Dedifferentiated amniotic fluid mesenchymal stem cell (primary cell): ENCODE results near the gene SPG21.
"Not testable (repeated sequence)": the region's sequence is repeated elsewhere in the genome, so short reads cannot be mapped to it uniquely, and the experiment has no call there.

Experiments
- DNase-seq: peaks from one replicate; pipeline ENCODE4 v3.0.0-alpha.2; 2016; ENCODE audit errors: extremely low spot score

The SPG21 gene, protein sequence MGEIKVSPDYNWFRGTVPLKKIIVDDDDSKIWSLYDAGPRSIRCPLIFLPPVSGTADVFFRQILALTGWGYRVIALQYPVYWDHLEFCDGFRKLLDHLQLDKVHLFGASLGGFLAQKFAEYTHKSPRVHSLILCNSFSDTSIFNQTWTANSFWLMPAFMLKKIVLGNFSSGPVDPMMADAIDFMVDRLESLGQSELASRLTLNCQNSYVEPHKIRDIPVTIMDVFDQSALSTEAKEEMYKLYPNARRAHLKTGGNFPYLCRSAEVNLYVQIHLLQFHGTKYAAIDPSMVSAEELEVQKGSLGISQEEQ

DNA sequence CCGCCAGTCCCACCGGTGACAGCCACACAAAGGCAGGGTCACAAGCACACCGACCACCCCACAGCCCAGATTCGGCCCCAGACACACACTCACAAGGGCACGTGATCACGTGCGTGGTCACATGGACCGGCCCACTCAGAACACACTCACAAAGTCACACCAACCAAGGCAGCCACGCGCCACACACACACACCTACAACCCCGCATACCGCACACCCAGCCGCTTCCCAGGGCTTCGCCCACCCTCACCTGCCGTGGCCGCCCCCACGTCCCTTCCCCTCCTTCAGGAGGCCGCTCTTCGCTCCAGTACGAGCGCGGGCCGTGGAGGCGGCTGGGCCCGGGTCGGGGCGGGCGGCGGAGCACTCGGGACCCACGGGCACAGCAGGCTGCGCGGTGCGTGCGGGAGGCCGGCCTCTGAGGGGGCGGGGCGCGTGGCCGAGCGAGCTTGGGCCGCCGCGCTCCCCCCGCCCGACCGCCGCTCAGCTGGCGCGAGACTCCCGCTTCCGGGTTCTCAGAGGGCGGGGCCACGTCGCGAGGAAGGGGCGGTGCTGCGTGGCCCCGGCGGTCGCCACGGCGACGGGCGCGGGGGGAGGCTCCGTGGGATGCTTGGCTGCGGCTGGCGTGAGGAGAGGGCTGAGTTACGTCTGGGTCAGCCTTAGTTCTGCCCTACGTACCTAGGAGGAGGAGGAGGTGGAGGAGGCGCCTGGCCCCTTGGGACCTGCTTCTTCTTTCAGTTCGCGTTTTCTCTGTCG, at the start of gene SPG21:
Gene SPG21, minus strand, starts transcription at position 499 of the 752 bp plus-strand sequence. CDS start 6,345 bp downstream, outside the sequence.
- DNase-seq = peak; percentile 81

DNA sequence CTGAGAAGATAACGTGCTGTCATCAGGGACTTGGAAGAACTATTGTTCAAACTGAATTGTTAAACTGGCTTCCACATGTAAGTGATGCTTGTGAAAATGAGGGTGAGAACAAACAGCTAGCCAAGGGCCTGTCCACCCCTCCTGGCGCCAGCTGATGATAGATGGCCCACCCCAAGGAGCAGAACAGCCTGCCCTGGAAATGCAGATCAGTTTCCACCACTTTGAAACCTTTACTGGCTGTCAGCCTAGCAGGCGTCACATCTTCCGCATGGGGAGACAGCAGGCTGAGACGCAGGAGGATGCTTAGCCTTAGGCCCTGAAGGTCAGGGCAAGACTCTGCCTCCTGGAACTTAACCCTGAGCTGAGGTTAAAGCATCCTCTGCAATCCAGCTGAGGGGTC, 49.1 kb upstream of the SPG21 start:
- no peak for DNase-seq

DNA sequence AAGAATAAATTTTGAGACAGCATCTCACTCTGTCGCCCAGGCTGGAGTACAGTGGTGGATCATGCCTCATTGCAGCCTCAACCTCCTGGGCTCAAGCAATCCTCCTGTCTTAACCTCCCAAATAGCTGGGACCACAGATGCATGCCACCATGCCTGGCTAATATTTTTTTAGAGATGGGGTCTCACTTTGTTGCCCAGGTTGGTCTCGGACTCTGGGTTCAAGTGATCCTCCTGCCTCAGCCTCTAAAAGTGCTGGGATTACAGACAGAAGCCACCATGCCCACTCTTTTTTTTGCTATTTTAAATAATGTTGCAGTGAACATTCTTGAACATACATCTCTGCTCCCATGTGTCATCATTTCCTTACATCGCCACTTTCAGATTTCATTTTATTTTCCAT, 48.7 kb upstream of the SPG21 start:
- DNase-seq = no peak

DNA sequence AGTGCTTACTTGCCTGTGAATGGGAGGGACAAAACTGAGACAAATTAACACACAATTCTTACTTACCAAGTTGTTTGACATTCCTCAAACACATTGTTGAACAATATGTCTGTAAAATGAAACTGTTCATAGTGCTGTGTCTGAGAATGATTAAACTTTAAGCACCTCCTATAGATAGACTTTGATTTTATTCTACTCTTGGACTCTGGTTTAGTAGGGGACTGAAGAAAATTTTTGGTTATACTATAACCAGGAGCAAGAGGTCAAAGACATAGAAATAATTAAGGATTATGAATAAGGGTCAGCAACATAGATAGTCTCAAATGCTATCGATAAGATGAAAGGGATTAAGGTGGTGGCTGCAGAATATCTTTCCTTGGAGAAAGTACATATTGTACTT, 47.6 kb upstream of the SPG21 start:
- DNase-seq = no peak

DNA sequence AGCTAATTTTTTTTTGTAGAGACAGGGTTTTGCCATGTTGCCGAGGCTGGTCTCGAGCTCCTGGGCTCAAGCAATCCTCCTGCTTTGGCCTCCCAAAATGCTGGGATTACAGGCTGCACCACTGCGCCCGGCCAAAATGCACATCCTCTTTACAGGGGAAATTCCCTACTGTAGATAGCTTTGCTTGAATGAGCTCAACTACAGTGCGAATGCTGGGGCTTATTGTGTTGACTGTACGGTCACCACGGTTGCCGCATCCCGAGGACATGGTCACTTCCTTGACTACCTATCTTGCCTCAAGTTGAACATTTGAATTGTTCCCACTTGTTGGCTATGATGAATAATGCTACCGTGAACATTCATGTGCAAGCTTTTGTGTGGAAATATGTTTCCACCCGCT, 45.0 kb upstream of the SPG21 start:
- DNase-seq = no peak

DNA sequence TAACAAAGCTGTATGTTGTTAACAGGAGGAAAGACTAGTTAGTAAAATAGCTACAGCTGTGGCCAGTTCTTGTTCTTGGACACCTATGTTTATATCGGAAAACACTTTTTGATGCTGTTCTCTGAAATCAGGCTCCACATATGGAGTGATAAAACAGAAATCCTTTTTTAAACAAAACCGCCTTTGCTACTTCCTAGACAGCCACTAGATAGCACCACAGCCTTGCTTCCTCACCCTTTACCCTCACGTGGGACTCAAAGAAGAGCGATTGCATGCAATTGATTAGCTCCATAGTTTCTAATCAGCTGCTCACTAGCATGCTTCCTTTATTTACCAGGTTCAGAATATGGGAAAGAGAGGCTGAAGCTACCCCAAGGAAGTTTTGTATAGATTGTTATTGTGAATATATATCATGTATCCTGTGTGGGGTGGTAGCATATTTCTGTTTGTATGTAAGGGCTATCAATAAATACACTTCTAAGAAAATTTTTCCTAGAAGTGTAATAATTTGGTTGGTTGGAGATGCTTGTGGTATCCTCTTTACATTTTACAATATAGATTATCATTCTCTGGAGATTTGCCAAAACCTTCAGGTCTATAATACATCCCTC, 44.0 kb upstream of the SPG21 start:
- peak; percentile 47 for DNase-seq

DNA sequence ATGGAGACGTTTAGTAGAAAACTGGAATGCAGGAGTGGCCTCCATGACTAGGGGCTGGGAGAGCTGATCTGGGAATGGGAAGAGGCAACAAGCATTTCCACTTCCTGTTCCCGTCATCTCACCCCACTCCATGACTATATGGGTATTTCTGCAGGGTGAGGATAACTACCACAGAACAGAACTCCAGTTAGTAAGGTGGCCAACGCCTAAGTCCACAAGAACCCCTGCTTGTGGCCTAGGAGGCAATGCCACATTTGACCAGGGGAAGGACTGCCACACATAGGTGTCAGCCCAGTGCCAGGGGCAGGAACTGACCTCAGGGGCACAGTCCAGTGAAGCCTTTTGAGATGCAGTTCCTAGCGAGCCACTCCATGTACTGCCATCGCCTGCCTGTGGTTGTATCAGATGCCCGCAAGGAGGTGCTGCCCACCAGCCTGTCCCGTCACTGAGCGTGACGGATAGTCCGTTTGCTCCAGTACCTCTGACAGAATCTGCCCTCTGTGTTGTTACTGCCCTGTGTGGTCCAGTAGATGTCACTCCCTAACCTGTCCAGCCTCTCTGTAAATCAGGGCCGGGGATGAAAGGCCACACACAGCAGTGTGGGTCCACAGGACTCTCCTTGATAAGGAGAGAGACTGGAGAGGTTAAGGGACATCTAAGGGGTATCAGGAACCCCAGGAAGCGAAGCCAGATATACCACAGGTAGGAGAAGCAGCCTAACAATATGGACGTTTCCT, 43.3 kb upstream of the SPG21 start:
- DNase-seq = peak; percentile 32

DNA sequence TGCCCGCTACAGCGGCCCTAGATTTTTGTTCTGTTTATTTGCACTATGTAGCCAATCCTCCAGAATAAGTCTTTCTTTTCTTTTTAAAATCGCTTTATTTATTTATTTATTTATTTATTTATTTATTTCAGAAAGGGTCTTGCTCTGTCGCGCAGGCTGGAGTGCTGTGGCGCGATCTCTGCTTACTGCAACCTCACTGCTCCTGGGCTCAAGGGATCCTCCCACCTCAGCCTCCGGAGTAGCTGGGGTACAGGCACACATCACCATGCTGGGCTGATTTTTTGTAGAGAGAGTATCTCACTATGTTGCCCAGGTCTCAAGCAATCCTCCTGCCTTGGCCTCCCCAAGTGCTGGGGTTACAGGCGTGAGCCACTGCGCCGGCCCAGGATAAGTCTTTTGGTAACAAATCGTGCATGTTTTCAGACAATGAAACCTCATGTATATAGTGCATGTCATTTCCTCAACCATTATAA, 40.1 kb upstream of the SPG21 start:
- DNase-seq = no peak

DNA sequence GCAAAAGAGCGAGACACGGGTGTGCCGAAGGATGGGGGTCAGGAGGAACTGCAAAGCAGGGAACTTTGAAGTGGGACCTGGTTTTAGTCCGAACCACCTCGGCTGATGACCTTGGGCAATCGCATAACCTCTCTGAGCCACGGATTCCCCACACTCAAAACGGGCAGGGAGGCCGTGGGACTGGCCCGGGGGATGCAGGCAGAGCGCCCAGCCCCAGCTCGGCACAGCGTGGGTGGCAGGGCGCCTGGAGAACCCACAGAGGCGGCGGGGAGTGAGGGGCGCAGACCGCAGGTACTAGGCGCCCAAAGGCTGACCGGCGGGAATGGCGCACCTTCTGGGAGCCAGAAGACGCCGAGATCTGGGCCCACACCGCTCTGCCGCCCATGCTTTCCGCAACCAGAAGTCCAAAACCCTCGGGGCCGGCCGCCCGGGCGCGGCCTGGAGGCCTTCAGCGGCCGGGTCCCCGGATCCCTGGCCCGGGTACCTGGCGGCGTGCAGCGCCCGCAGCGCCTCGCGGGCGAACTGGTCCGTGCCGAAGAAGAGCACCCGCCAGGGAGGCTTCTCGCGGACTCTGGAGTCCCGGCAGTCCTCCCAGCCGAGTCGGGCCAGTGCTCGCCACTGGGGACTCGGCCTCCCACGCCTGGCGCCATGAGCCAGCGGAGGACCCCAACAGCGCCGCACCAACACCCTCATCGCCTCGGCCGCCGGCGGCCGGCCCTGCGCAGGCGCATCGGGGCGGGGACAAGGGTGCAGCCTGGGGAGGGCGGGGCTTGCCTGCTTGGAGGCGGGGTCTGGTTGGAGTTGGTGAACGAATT, 39.4 kb upstream of the SPG21 start, which contains the start of gene MTFMT:
Gene MTFMT, minus strand, starts transcription at position 719 of the 815 bp plus-strand sequence. Its CDS starts 26 bp downstream, at position 693.
- DNase-seq = peak; percentile 62

DNA sequence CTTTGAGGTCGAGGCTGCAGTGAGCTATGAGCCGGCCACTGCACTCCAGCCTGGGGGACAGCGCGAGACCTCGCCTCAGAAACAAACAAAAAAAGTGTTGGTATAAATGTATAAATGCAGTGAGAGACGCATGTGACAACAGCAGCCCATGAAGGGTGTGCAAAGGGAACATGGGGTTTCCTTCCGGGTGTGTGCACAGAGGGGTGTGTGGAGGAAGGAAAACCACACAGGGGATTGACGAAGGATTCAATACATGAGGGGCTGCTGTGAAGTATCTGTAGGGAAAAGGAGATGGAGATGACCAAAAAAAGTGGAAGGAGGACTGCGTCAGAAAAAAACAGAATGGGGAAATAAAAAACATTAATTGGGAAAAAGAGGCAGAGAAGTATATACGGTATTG, 38.6 kb upstream of the SPG21 start:
- no peak for DNase-seq

DNA sequence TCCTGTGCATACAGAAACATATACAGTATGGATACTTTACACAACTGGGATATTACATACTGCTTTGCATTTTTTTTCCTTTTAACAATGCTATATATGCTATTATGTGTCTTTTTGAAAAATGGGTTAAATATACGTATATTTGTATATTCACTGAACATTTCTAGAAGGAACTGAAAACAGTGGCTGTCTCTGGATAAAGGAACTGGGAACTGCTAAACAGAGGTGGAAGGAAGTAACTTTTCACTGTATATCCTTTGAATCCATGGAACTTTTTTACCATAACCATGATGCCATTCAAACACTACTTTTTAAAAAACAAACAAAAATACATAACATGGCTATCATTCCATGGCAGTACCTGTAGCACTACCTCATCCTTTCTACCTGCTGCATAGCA, 37.9 kb upstream of the SPG21 start:
- DNase-seq = no peak

DNA sequence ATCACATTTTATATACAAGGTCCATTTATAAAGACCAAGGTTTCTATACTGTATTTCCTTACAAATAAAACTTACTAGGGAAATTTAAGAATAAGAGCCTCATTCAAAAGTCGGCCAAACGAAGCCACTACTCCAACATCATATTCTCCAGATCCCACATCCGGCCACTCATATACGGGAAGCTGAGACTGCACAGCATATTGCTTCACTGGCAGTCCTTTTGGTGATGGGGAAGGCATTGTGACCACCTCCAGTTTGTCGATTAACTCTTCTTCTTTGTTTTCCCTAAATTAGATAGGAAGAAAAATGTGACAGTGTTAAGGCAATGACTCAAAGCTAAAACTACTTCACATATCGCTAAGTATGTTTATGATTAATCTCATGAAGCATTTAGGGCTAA, 37.0 kb upstream of the SPG21 start:
- no peak for DNase-seq

DNA sequence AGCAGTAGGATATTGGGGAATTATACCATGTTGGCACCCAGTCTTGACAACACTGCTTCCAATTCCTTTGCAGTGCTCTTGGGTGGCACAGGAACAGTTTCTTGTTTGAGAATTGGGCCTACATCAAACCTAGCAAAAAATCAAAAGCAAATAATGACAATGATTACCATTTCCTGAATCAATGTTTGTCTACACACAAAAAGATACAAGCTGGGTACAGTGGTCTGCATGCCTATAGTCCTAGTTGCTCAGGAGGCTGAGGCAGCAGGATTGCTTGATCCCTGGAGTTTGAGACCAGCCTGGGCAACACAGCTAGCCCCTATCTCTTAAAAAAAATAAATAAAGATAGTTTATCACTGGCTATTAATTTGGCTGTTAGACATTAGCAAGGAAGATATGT, 31.8 kb upstream of the SPG21 start:
- no peak for DNase-seq

DNA sequence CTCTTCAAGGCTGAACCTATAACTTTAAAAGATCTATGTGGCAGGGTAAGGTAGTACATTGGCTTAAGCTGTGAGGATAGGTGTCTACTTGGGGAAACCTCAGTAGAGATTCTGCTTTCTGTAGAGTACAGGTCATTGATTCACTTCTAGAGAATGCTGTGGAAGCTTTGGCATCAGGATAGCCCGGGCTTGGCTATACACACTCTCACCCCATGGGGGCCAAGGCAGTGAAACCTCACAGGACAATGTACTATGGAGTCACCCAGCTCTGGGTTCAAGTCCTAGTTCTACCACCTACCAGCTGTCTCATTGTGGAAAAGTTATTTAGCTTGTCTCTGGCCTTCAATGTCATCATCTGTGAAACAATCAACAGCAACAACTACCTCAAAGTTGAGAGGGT, 30.7 kb upstream of the SPG21 start:
- DNase-seq = no peak

DNA sequence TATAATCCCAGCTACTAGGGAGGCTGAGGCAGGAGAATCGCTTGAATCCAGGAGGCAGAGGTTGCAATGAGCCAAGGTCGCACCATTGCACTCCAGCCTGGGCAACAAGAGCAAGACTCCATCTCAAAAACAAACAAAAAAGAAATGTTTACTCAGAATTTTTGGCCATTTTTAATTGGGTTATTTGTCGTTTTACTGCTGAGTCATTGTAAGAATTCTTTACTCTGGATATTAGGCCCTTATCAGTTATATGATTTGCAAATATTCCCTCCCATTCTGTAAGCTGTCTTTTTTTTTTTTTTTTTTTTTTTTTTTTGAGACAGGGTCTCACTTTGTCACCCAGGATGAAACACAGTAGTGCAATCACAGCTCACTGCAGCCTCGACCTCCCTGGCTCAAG, 21.5 kb upstream of the SPG21 start:
- DNase-seq = not testable (repeated sequence)

DNA sequence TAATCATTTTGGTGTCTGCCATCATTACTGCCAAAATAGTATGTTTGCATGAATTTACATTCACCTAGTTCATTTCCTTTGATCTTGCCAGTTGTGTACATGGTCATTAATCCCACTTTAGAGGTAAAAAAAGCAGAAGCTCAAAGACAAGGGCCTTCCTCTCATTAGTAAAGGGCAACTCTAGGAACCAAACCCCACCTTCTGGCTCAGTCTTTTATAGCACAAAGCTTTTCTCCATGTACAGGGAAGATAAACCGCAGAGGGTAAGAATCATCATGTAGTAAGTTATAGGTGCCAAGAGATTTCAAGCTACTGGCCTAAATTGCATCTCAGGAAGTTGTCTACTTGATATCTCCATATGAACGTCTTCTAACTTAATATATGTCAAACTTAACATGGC, 19.3 kb upstream of the SPG21 start:
- DNase-seq = no peak

DNA sequence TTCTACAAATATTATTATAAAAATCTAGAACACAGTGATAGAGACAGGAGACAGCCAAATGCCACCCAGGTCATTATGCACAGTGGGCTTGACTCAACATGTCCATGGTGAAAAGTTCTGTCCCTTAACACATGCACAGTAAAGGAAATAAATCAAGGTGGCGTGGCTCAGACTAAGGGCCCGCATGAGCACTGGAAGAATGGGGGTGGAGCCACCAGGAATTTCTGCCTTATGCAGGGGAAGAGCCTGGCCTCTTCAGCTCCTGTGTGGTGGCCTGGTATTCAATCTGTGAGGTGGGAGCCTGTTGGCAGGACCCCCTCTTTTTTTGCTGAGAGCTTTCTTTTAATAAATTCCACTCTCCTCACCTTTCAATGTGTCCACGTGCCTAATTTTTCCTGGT, 17.2 kb upstream of the SPG21 start:
- DNase-seq = no peak

DNA sequence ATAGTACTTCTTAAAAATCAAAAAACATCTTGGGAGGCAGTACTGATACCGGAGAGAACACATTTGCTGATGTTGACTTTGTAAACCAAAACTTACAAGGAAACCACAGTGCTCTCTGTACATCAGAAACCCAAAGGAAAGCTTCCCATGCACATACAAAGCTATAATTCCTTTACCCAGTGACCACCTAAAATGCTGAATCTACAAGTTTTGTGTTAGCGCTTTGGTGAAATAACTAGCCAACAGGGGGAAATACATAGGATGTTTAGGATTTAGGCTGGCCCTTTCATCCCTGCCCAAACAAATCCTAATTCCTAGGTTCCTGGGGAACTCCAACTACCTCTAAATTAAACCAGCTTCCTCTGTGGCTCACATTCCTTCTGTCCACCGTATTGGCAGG, 15.3 kb upstream of the SPG21 start:
- no peak for DNase-seq

DNA sequence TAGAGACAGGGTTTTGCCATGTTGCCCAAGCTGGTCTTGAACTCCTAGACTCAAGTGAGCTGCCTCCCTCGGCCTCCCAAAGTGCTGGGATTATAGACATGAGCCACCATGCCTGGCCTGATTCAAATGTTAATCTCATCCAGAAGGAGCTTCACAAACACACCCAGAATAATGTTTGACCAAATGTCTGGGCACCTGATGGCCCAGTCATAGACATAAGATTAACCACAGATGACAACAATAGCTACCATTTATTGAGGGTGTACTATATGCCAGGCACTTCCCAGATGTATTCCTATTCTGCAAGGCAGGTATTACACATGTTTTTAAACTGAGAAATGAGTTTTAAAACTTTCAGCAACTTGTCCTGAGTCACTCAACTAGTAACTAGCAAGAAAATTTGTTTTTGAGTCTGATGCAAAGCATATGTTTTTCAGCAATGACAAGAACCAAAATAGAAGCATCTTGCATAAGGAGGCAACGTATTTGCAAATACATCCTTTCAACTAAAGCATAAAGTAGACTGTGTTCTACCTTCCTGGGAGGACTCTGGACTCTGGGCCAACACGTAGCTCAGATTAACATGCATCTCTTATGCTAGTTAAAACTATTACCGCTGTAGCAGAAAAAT, 8.1 kb upstream of the SPG21 start:
- DNase-seq = no peak

DNA sequence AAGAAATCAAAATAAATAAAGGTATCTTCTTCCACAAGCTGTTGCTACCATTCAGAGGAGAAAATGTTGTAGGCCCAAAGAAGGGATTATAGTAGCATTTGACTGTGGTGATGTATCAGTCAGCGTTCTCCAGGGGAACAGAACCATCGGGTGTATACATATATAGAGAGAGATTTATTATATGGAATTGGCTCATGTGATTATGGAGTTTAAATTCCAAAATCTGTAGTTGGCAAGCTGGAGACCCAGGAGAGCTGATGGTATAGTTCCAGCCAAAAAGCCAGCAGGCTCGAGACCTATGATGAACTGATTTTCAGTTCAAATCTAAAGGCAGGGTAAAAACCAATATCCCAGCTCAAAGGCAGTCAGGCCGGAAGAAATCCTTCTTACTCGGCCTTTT, 7.4 kb upstream of the SPG21 start:
- DNase-seq = no peak

DNA sequence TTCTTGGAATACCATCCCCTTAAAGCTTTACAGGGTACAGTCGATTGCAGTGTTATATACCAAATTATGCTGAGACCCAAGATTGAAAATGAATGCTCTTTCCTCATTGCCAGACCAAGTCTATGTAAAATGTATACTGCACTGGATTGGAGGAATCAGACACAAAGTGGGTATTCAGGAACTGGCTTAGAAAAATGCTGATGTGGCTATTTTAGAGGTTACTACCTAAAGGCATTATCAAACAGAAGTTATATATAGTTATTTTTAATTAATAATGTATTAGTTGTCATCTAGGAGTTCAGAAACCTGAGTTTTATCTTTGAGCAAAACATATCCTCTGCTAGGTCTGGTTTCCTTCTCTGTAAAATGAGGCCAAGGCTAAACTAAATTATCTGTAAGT, 3.6 kb upstream of the SPG21 start:
- no peak for DNase-seq
